Esophagus muscularis mucosa (tissue), 4 donors: ENCODE measurements around the gene LRRC73.

Experiments
- CTCF ChIP-seq, 3 experiments: fragments of 200-600 bp in 2 of 3; fragments of 450-650 bp in 1 of 3; sonication (generic) in 2 of 3; IDR thresholded peaks; one replicate each; pipeline ENCODE4 v1.5.1; 2017 to 2019; ENCODE audit warnings: antibody characterized with exemption in 3 of 3, mild to moderate bottlenecking in 2 of 3, moderate library complexity in 1 of 3
- EP300 ChIP-seq: sonication (generic); formaldehyde crosslinking; IDR thresholded peaks from one replicate; pipeline ENCODE4 v1.6.1; 2017; ENCODE audit warnings: antibody characterized with exemption
- POLR2A ChIP-seq: fragments of 450-650 bp; IDR thresholded peaks from one replicate; pipeline ENCODE4 v1.6.1; 2017; ENCODE audit warnings: antibody characterized with exemption, moderate library complexity, mild to moderate bottlenecking, low read depth

GRCh38 chr6:43541774-43542471, 31.8 kb upstream of the LRRC73 start:
- TF ChIP-seq CTCF (IDR thresholded peaks at IDR 0.05) (no peak), POLR2A (no peak), EP300 (no peak)
